ENCODE results near the gene PGLYRP2. TPM values are rescaled to one million over a fixed set of nuclear protein-coding genes. Genes with fewer than 3 reads are reported as not detected.

Gene PGLYRP2
- total RNA-seq, 1 donor from 2014 or later: not detected

GRCh38 chr19:15456441-15456840 lies 22.9 kb downstream of the PGLYRP2 start:
- H3K9me3 ChIP-seq (ENCODE audit: control insufficient read depth in 3 of 3, low read length in 3 of 3): no peaks in the 10 kb centered on the region
- H3K36me3 ChIP-seq (ENCODE audit: control insufficient read depth in 3 of 3, insufficient read depth in 3 of 3, low read length in 3 of 3): no peaks in the 10 kb centered on the region
- no peak overlapping the region for H3K27ac ChIP-seq (ENCODE audit: low read depth, low read length)
- no peak overlapping the region for H3K9ac ChIP-seq (ENCODE audit: low read depth in 1 of 3, low read length in 3 of 3)
- peaks cover 28 to 41% (median 33%) of the 10 kb centered on the region in 3 donors for H3K27me3 ChIP-seq (ENCODE audit: control insufficient read depth in 3 of 3, insufficient read depth in 3 of 3, low read length in 3 of 3)
- peaks cover 15 to 23% (median 21%) of the 10 kb centered on the region in 3 donors for H3K4me1 ChIP-seq (ENCODE audit: control insufficient read depth in 3 of 3, insufficient read depth in 3 of 3, low read length in 3 of 3)
- H3K4me3 ChIP-seq (ENCODE audit: low read length in 3 of 3): no peak overlapping the region

- peaks cover 15 to 23% (median 21%) of the 10 kb centered on the region in 3 donors for H3K4me1 ChIP-seq (ENCODE audit: control insufficient read depth in 3 of 3, insufficient read depth in 3 of 3, low read length in 3 of 3)
- no peaks in the 10 kb centered on the region for H3K36me3 ChIP-seq (ENCODE audit: control insufficient read depth in 3 of 3, insufficient read depth in 3 of 3, low read length in 3 of 3)
- H3K27ac ChIP-seq (ENCODE audit: low read depth, low read length): no peak overlapping the region
- peaks cover 28 to 41% (median 33%) of the 10 kb centered on the region in 3 donors for H3K27me3 ChIP-seq (ENCODE audit: control insufficient read depth in 3 of 3, insufficient read depth in 3 of 3, low read length in 3 of 3)
- no peak overlapping the region for H3K4me3 ChIP-seq (ENCODE audit: low read length in 3 of 3)
- no peaks in the 10 kb centered on the region for H3K9me3 ChIP-seq (ENCODE audit: control insufficient read depth in 3 of 3, low read length in 3 of 3)
- H3K9ac ChIP-seq (ENCODE audit: low read depth in 1 of 3, low read length in 3 of 3): no peak overlapping the region
Measured at GRCh38 chr19:15455996-15456395, 23.3 kb downstream of the PGLYRP2 start.

- Histone ChIP-seq H3K27me3 (ENCODE audit: control insufficient read depth in 3 of 3, insufficient read depth in 3 of 3, low read length in 3 of 3) (peaks cover 28 to 41% (median 33%) of the 10 kb centered on the region in 3 donors), H3K9me3 (ENCODE audit: control insufficient read depth in 3 of 3, low read length in 3 of 3) (no peaks in the 10 kb centered on the region), H3K27ac (ENCODE audit: low read depth, low read length) (no peak overlapping the region), H3K36me3 (ENCODE audit: control insufficient read depth in 3 of 3, insufficient read depth in 3 of 3, low read length in 3 of 3) (no peaks in the 10 kb centered on the region), H3K9ac (ENCODE audit: low read depth in 1 of 3, low read length in 3 of 3) (peak overlapping the region in 1 of 3 donors; percentile 25), H3K4me1 (ENCODE audit: control insufficient read depth in 3 of 3, insufficient read depth in 3 of 3, low read length in 3 of 3) (peaks cover 18 to 24% (median 23%) of the 10 kb centered on the region in 3 donors), H3K4me3 (ENCODE audit: low read length in 3 of 3) (no peak overlapping the region)
Measured at GRCh38 chr19:15453906-15454860, 25.1 kb downstream of the PGLYRP2 start.

- peaks cover 18 to 33% (median 32%) of the 10 kb centered on the region in 3 donors for H3K4me1 ChIP-seq (ENCODE audit: control insufficient read depth in 3 of 3, insufficient read depth in 3 of 3, low read length in 3 of 3)
- H3K4me3 ChIP-seq (ENCODE audit: low read length in 3 of 3): peak overlapping the region; percentile 61 to 80 (median 68)
- no peaks in the 10 kb centered on the region for H3K36me3 ChIP-seq (ENCODE audit: control insufficient read depth in 3 of 3, insufficient read depth in 3 of 3, low read length in 3 of 3)
- H3K9ac ChIP-seq (ENCODE audit: low read depth in 1 of 3, low read length in 3 of 3): peak overlapping the region; percentile 54 to 73 (median 59)
- no peaks in the 10 kb centered on the region for H3K9me3 ChIP-seq (ENCODE audit: control insufficient read depth in 3 of 3, low read length in 3 of 3)
- H3K27ac ChIP-seq (ENCODE audit: low read depth, low read length): no peak overlapping the region
- H3K27me3 ChIP-seq (ENCODE audit: control insufficient read depth in 3 of 3, insufficient read depth in 3 of 3, low read length in 3 of 3): peaks cover 25 to 38% (median 33%) of the 10 kb centered on the region in 3 donors
Measured at GRCh38 chr19:15453091-15453578, 26.2 kb downstream of the PGLYRP2 start.

GRCh38 chr19:15452111-15453047 lies 26.9 kb downstream of the PGLYRP2 start:
- H3K27me3 ChIP-seq (ENCODE audit: control insufficient read depth in 3 of 3, insufficient read depth in 3 of 3, low read length in 3 of 3): peaks cover 18 to 30% (median 26%) of the 10 kb centered on the region in 3 donors
- H3K9ac ChIP-seq (ENCODE audit: low read depth in 1 of 3, low read length in 3 of 3): peak overlapping the region; percentile 54 to 73 (median 59)
- peaks cover 0 to 5% (median 2%) of the 10 kb centered on the region in 3 donors for H3K36me3 ChIP-seq (ENCODE audit: control insufficient read depth in 3 of 3, insufficient read depth in 3 of 3, low read length in 3 of 3)
- H3K27ac ChIP-seq (ENCODE audit: low read depth, low read length): no peak overlapping the region
- no peaks in the 10 kb centered on the region for H3K9me3 ChIP-seq (ENCODE audit: control insufficient read depth in 3 of 3, low read length in 3 of 3)
- peaks cover 16 to 29% (median 28%) of the 10 kb centered on the region in 3 donors for H3K4me1 ChIP-seq (ENCODE audit: control insufficient read depth in 3 of 3, insufficient read depth in 3 of 3, low read length in 3 of 3)
- peak overlapping the region; percentile 61 to 80 (median 68) for H3K4me3 ChIP-seq (ENCODE audit: low read length in 3 of 3)

GRCh38 chr19:15450528-15450890 lies 28.8 kb downstream of the PGLYRP2 start:
- H3K4me3 ChIP-seq (ENCODE audit: low read length in 3 of 3): no peak overlapping the region

GRCh38 chr19:15449620-15450527 lies 29.4 kb downstream of the PGLYRP2 start, which contains the start of gene WIZ:
Gene WIZ (minus strand): TSS chr19:15449956. CDS start chr19:15448307, 1,649 bp downstream.
- peak within 1 kb of the TSS; percentile 70 to 90 (median 71) for H3K9ac ChIP-seq (ENCODE audit: low read depth in 1 of 3, low read length in 3 of 3)

More at GRCh38 chr19:15450528-15450890, 28.8 kb downstream of the PGLYRP2 start:
- Histone ChIP-seq H3K9ac (ENCODE audit: low read depth in 1 of 3, low read length in 3 of 3) (no peak overlapping the region), H3K27me3 (ENCODE audit: control insufficient read depth in 3 of 3, insufficient read depth in 3 of 3, low read length in 3 of 3) (peaks cover 8 to 12% (median 9%) of the 10 kb centered on the region in 3 donors), H3K27ac (ENCODE audit: low read depth, low read length) (peak overlapping the region; percentile 45), H3K4me1 (ENCODE audit: control insufficient read depth in 3 of 3, insufficient read depth in 3 of 3, low read length in 3 of 3) (peaks cover 24 to 41% (median 37%) of the 10 kb centered on the region in 3 donors), H3K9me3 (ENCODE audit: control insufficient read depth in 3 of 3, low read length in 3 of 3) (no peaks in the 10 kb centered on the region), H3K36me3 (ENCODE audit: control insufficient read depth in 3 of 3, insufficient read depth in 3 of 3, low read length in 3 of 3) (peaks cover 0 to 7% (median 2%) of the 10 kb centered on the region in 3 donors)

GRCh38 chr19:15448778-15449619 lies 30.3 kb downstream of the PGLYRP2 start:
- Histone ChIP-seq H3K36me3 (ENCODE audit: control insufficient read depth in 3 of 3, insufficient read depth in 3 of 3, low read length in 3 of 3) (peaks cover 0 to 7% (median 2%) of the 10 kb centered on the region in 3 donors), H3K27ac (ENCODE audit: low read depth, low read length) (no peak overlapping the region), H3K9me3 (ENCODE audit: control insufficient read depth in 3 of 3, low read length in 3 of 3) (no peaks in the 10 kb centered on the region), H3K27me3 (ENCODE audit: control insufficient read depth in 3 of 3, insufficient read depth in 3 of 3, low read length in 3 of 3) (peaks cover 0 to 2% (median 0%) of the 10 kb centered on the region in 3 donors), H3K4me1 (ENCODE audit: control insufficient read depth in 3 of 3, insufficient read depth in 3 of 3, low read length in 3 of 3) (peaks cover 39 to 56% (median 52%) of the 10 kb centered on the region in 3 donors), H3K4me3 (ENCODE audit: low read length in 3 of 3) (peak overlapping the region; percentile 62 to 73 (median 73)), H3K9ac (ENCODE audit: low read depth in 1 of 3, low read length in 3 of 3) (peak overlapping the region; percentile 70 to 90 (median 71))

More at GRCh38 chr19:15449620-15450527, 29.4 kb downstream of the PGLYRP2 start, which contains the start of gene WIZ:
- peak within 1 kb of the TSS; percentile 62 to 73 (median 73) for H3K4me3 ChIP-seq (ENCODE audit: low read length in 3 of 3)
- peaks cover 0 to 7% (median 2%) of the 10 kb centered on the region in 3 donors for H3K36me3 ChIP-seq (ENCODE audit: control insufficient read depth in 3 of 3, insufficient read depth in 3 of 3, low read length in 3 of 3)
- peaks cover 30 to 47% (median 44%) of the 10 kb centered on the region in 3 donors for H3K4me1 ChIP-seq (ENCODE audit: control insufficient read depth in 3 of 3, insufficient read depth in 3 of 3, low read length in 3 of 3)
- H3K27me3 ChIP-seq (ENCODE audit: control insufficient read depth in 3 of 3, insufficient read depth in 3 of 3, low read length in 3 of 3): peaks cover 3 to 8% (median 6%) of the 10 kb centered on the region in 3 donors
- H3K9me3 ChIP-seq (ENCODE audit: control insufficient read depth in 3 of 3, low read length in 3 of 3): no peaks in the 10 kb centered on the region
- H3K27ac ChIP-seq (ENCODE audit: low read depth, low read length): peak within 1 kb of the TSS; percentile 45

All from skeletal muscle tissue (tissue), 4 donors.